Osteocyte (in vitro differentiated cells): ENCODE results near the gene ARPP21. TPM values are rescaled to one million over a fixed set of nuclear protein-coding genes. Genes with fewer than 3 reads are reported as not detected.

Experiments used
- DNase-seq: peaks from one replicate; pipeline ENCODE4 v3.0.0; 2021; ENCODE audit warnings: mixed read lengths; ENCODE audit not compliant: unreplicated experiment; ENCODE audit errors: extremely low spot score
- H3K27ac Mint-ChIP-seq: one replicate; pipeline ENCODE4 v1.8.0; 2021; ENCODE audit warnings: mild to moderate bottlenecking, mixed read lengths; ENCODE audit not compliant: unreplicated experiment
- H3K27me3 Mint-ChIP-seq: one replicate; pipeline ENCODE4 v1.8.0; 2021; ENCODE audit warnings: mixed read lengths; ENCODE audit not compliant: unreplicated experiment
- H3K36me3 Mint-ChIP-seq: one replicate; pipeline ENCODE4 v1.8.0; 2021; ENCODE audit warnings: mixed read lengths; ENCODE audit not compliant: unreplicated experiment
- H3K4me1 Mint-ChIP-seq: one replicate; pipeline ENCODE4 v1.8.0; 2021; ENCODE audit warnings: mixed read lengths; ENCODE audit not compliant: unreplicated experiment
- H3K4me3 Mint-ChIP-seq: one replicate; pipeline ENCODE4 v1.8.0; 2021; ENCODE audit warnings: mild to moderate bottlenecking, moderate library complexity, mixed read lengths; ENCODE audit not compliant: unreplicated experiment
- H3K9me3 Mint-ChIP-seq: one replicate; pipeline ENCODE4 v1.8.0; 2021; ENCODE audit warnings: mixed read lengths; ENCODE audit not compliant: unreplicated experiment
- long read RNA-seq: library from polyadenylated mRNA; unstranded; transcript quantifications from one replicate; pipeline ENCODE4 v2.0.0, GENCODE V29; 2021
- total RNA-seq: library from RNA; stranded (reverse); gene quantifications from 2 replicates; pipeline ENCODE4 v1.2.1, GENCODE V29; 2021
- TF ChIP-seq, protein P1 (sequence below): fragments of 200-600 bp; sonication (generic); IDR thresholded peaks from 2 replicates; pipeline ENCODE4 v1.5.0; 2021; ENCODE audit warnings: antibody characterized with exemption, mild to moderate bottlenecking, moderate library complexity

Gene ARPP21
- 3.5 and 3.7 TPM in 2 replicates for total RNA-seq
- long read RNA-seq, partial matches to known transcripts = 2 of 7 reads
- long read RNA-seq, other reads (novel, unspliced or antisense) = 4 of 7 reads

DNA sequence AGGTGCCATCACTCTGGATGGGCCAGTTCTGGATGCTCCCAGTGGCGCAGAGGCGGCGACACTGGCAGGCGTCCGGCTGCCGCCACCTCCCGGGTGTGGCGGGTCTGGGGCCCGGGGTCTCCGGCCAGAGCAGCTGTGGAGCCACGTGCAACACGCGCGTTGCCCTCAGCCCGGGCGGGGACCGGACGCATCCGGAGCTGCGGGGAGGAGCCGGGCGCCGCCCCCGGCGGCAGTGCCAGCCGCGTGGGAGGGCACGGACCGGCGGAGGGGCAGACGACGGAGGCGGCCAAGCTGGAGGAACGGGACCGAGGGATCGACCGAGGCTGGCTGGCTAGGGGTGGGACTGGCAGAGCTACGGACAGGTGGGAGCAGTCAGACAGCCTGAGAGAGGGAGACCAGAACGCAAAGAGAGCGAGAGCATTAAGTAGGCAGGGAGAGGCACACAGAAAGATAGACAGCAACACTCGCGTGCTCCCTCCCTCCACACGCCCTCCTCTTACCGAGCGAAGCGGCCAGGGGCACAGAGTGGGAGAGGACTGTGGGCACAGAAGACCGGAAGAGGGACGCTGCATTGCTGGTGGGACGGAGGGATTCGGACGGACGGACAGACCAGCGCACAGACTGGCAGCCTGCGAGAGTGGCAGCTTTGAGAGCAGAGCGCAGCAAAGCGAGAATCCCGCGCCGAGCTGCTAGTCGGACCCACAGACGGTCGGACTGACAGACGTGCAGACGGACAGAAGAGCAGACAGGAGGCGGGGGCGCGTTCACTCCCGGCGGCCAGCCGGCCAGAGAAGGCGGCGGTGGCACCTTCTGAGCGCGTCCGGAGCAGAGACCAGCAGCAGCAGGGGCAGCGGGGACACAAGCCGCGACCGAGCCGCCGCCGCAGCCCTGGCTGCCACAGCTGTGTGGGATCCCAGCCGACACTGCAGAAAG, at the start of gene ARPP21:
Gene ARPP21 (plus strand): TSS at position 272 of the 933 bp plus-strand sequence. CDS start 42,227 bp downstream, outside the sequence.
- Mint-ChIP-seq H3K36me3 (no peaks in the 10 kb centered on the region), H3K4me1 (peaks cover 12% of the 10 kb centered on the region), H3K27ac (peak within 1 kb of the TSS; percentile 33), H3K4me3 (peak within 1 kb of the TSS; percentile 85), H3K27me3 (peaks cover 56% of the 10 kb centered on the region), H3K9me3 (no peaks in the 10 kb centered on the region)
- DNase-seq = no peak
- TF ChIP-seq, protein P1, sequence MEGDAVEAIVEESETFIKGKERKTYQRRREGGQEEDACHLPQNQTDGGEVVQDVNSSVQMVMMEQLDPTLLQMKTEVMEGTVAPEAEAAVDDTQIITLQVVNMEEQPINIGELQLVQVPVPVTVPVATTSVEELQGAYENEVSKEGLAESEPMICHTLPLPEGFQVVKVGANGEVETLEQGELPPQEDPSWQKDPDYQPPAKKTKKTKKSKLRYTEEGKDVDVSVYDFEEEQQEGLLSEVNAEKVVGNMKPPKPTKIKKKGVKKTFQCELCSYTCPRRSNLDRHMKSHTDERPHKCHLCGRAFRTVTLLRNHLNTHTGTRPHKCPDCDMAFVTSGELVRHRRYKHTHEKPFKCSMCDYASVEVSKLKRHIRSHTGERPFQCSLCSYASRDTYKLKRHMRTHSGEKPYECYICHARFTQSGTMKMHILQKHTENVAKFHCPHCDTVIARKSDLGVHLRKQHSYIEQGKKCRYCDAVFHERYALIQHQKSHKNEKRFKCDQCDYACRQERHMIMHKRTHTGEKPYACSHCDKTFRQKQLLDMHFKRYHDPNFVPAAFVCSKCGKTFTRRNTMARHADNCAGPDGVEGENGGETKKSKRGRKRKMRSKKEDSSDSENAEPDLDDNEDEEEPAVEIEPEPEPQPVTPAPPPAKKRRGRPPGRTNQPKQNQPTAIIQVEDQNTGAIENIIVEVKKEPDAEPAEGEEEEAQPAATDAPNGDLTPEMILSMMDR = peak; percentile 18

DNA sequence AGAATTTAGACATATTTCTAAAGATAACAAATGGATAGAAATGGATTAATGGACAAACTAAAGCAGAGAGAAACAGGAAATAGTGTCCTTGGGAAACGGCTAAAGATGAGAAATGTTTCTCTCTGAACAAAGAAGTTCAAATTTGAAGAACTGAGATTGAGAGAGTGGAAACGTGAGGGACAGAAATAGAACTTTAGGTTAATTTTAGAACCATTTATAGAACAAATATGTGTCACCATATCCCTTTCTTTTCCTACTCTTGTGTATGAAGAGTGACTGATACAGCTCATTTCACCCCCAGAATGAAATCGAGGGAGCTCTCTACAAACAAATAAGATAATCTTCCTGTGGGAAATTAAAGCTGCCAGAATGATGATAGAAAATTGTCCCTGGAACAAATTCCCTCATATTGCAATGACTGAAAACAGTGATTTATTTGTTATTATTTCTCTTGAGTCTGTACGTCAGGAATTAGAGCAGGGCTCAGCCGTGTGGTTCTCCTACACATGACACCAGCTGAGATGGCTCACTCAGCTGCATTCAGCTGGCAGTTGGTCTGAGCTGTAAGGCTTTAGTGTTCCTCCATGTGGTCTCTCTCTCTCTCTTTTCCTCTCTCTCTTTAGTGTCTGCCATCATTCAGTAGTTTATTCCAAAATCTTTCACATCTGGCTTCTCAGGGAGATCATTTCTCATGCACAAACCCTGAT, 46.6 kb upstream of the ARPP21 start:
- Mint-ChIP-seq H3K4me3 (no peak overlapping the region), H3K36me3 (peaks cover 1% of the 10 kb centered on the region), H3K27me3 (peaks cover 4% of the 10 kb centered on the region), H3K4me1 (peaks cover 3% of the 10 kb centered on the region), H3K9me3 (peaks cover 15% of the 10 kb centered on the region), H3K27ac (no peak overlapping the region)
- TF ChIP-seq, protein P1 = no peak
- DNase-seq = no peak

DNA sequence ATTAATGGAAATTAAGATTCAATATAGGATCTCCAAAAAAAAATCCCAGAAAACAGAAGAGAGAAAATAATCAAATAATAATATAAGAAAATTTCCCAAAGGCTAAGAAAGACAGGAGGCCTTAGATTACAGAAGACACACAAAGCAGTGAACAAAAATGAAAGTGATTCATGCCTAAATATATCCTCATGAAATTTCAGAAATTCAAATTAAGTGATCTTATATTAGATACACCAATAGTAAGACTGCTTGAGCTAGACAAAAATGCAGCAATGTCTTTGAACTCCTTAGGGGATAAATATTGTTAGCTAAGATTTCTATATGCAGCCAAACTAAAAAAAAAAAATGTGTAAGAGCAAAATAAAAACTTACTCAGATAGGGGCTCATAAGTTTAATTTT, 44.6 kb upstream of the ARPP21 start:
- Mint-ChIP-seq H3K4me1 (peaks cover 3% of the 10 kb centered on the region), H3K9me3 (peaks cover 11% of the 10 kb centered on the region), H3K27ac (no peak overlapping the region), H3K36me3 (peaks cover 1% of the 10 kb centered on the region), H3K4me3 (no peak overlapping the region), H3K27me3 (peaks cover 4% of the 10 kb centered on the region)
- TF ChIP-seq, protein P1 = no peak
- DNase-seq = no peak

DNA sequence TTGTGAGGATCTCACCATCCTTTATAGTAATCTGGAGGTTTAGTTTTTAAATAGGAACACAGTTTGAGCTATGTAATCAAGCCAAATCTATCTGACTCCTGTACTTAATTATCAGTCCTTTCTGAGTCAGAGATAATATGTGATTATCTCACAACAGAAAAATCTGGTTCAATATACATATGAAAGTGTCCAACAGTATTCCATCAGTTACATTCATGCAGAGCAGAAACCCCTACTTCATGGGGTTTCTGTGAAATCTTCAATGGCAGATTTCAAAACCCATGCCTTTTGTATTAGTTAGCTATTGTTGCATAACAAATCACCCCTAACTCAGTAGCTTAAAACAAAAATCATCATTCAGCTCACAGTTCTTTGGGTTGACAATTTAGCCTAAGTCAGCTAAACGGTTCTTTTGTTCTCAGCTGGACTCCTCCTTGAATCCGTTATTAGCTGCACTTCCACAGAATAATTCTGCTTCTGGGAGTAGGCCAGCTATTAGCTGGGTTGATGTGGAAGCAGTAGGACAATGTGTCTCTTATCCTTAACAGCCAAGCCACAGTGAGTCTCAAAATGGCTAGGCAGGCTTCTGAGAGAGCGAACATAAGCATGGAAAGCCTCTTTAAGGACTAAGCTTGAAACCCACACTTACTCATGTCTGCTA, 42.9 kb upstream of the ARPP21 start:
- TF ChIP-seq, protein P1 = no peak
- Mint-ChIP-seq H3K4me1 (peaks cover 3% of the 10 kb centered on the region), H3K4me3 (no peak overlapping the region), H3K36me3 (peaks cover 1% of the 10 kb centered on the region), H3K27ac (no peak overlapping the region), H3K9me3 (peaks cover 11% of the 10 kb centered on the region), H3K27me3 (peaks cover 2% of the 10 kb centered on the region)
- DNase-seq = no peak
